GM19324 (cell line): Measurements from ENCODE around the gene LPIN3.

Experiments
- ATAC-seq: cut with Tn5 transposase; IDR thresholded peaks from one replicate; pipeline ENCODE4 v1.9.1; 2021; ENCODE audit warnings: mild to moderate bottlenecking, moderate library complexity; ENCODE audit not compliant: unreplicated experiment, low FRiP score

The LPIN3 gene

GRCh38 chr20:41348430-41349172 is 8.0 kb downstream of the LPIN3 start:
- ATAC-seq, result no peak

- no peak for ATAC-seq
Observed at GRCh38 chr20:41349266-41349665, 8.6 kb downstream of the LPIN3 start.

GRCh38 chr20:41349943-41350342 is 9.3 kb downstream of the LPIN3 start:
- ATAC-seq, result no peak

- no peak for ATAC-seq
Observed at GRCh38 chr20:41350408-41350962, 9.9 kb downstream of the LPIN3 start.

GRCh38 chr20:41352106-41352505 is 11.5 kb downstream of the LPIN3 start:
- ATAC-seq, result no peak

GRCh38 chr20:41352666-41353065 is 12.0 kb downstream of the LPIN3 start:
- ATAC-seq, result no peak

- no peak for ATAC-seq
Observed at GRCh38 chr20:41353530-41353929, 12.9 kb downstream of the LPIN3 start.

GRCh38 chr20:41355192-41355591 is 14.6 kb downstream of the LPIN3 start:
- no peak for ATAC-seq

GRCh38 chr20:41355598-41356203 is 15.1 kb downstream of the LPIN3 start:
- ATAC-seq, result no peak

GRCh38 chr20:41356951-41357350 is 16.3 kb downstream of the LPIN3 start:
- no peak for ATAC-seq

GRCh38 chr20:41357424-41358163 is 17.0 kb downstream of the LPIN3 start:
- no peak for ATAC-seq

- no peak for ATAC-seq
Observed at GRCh38 chr20:41358230-41358629, 17.6 kb downstream of the LPIN3 start.

- no peak for ATAC-seq
Observed at GRCh38 chr20:41358717-41359116, 18.1 kb downstream of the LPIN3 start.

- ATAC-seq, result no peak
Observed at GRCh38 chr20:41359541-41360011, 19.0 kb downstream of the LPIN3 start.

GRCh38 chr20:41360831-41361756 is 20.5 kb downstream of the LPIN3 start:
- ATAC-seq, result no peak

- ATAC-seq, result no peak
Observed at GRCh38 chr20:41361757-41362747, 21.4 kb downstream of the LPIN3 start.

GRCh38 chr20:41362748-41363140 is 22.1 kb downstream of the LPIN3 start:
- ATAC-seq, result no peak

GRCh38 chr20:41363601-41364000 is 23.0 kb downstream of the LPIN3 start:
- ATAC-seq, result no peak
